GM12865 (cell line): ENCODE measurements around the gene FANCM.

Experiments
- DNase-seq: peaks from one replicate; pipeline ENCODE4 v3.0.0; 2010; ENCODE audit warnings: low read depth
- H3K4me3 ChIP-seq: 2 replicates; pipeline ENCODE4 v1.5.1; 2011; ENCODE audit warnings: mild to moderate bottlenecking, low read depth, low read length, control low read depth
- TF ChIP-seq, protein P1 (sequence below): IDR thresholded peaks from 2 replicates; pipeline ENCODE4 v1.5.1; 2011; ENCODE audit warnings: low read length, control low read depth, low read depth, inconsistent platforms; ENCODE audit not compliant: insufficient read depth; ENCODE audit errors: missing control alignments

The FANCM gene

DNA sequence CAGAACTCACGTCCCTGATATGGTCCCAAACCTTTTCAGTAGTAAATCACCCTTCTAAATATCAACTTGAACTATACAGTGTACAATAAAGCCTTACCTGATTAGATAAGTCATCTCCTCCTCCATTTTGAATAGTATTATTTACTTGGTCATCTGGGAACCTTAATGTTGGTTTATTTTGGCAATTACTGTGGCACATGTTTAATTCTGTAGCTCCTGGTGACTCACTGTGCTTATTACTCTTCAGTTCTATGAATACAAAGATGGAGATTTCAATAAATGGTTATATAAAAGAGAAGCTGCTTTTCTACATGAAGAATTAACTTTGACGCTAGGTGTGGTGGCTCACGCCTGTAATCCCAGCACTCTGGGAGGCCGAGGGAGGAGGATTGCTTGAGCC lies 91.8 kb downstream of the FANCM start:
- DNase-seq, result no peak
- H3K4me3 ChIP-seq, result no peak overlapping the region
- TF ChIP-seq, protein P1, sequence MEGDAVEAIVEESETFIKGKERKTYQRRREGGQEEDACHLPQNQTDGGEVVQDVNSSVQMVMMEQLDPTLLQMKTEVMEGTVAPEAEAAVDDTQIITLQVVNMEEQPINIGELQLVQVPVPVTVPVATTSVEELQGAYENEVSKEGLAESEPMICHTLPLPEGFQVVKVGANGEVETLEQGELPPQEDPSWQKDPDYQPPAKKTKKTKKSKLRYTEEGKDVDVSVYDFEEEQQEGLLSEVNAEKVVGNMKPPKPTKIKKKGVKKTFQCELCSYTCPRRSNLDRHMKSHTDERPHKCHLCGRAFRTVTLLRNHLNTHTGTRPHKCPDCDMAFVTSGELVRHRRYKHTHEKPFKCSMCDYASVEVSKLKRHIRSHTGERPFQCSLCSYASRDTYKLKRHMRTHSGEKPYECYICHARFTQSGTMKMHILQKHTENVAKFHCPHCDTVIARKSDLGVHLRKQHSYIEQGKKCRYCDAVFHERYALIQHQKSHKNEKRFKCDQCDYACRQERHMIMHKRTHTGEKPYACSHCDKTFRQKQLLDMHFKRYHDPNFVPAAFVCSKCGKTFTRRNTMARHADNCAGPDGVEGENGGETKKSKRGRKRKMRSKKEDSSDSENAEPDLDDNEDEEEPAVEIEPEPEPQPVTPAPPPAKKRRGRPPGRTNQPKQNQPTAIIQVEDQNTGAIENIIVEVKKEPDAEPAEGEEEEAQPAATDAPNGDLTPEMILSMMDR, result no peak

DNA sequence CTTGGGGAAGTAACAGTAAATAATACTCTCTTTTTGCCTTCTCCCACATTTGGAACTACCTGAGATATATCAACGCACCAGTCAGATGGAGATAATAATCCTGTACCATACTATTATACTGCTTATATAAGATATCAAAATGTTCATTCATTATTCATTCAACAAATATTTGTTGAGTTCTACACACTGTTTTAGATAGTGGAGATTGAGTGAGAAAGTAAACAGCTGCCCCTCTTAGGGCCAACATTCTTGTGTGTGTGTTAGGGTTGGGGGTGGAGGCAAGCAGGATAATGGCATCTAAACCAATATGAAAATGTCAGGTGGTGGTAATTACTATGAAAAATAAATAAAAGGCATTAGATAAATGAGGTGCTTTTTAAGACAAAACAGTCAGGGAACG lies 103.3 kb downstream of the FANCM start:
- TF ChIP-seq, protein P1, result no peak
- H3K4me3 ChIP-seq, result no peak overlapping the region

DNA sequence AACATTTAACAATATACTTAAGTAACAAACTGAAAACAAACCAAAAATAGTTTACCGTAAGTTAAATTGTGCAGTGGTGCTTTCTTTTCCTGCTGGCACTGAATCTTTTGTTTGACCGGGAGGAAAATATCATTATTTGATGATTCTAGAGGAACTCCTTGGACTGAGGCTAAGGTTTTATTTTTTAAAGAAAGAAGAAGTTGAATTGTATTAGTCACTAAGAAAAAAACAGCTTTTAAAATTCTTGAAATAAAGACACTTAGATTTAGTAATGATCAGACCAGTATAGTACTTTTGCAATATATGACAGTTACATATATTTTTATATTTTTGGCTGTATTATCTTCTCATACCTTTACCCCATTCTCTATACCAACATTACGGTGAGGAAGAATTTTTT lies 107.0 kb downstream of the FANCM start:
- no peak overlapping the region for H3K4me3 ChIP-seq
- TF ChIP-seq, protein P1, result no peak
- DNase-seq, result no peak

More for the DNA sequence above, 103.3 kb downstream of the FANCM start:
- DNase-seq, result no peak

DNA sequence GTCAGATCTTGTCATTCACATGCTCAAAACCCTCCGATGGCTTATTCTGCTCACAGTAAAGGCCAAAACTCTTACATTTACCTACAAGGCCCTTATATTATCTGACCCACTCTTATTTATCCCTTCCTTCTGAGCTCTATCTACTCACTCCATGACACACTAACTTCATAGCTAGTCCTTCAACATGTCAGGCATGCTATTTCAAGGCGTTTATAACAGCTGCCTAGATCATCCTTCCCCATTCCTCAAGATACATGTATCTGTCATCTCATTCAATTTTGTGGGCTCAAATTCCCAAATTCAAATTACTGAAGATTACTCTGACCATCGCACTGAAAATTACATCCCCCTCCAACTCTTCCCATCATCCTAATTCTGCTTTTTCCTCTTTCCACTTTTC lies 110.4 kb downstream of the FANCM start:
- H3K4me3 ChIP-seq, result no peak overlapping the region
- TF ChIP-seq, protein P1, result no peak
- no peak for DNase-seq

DNA sequence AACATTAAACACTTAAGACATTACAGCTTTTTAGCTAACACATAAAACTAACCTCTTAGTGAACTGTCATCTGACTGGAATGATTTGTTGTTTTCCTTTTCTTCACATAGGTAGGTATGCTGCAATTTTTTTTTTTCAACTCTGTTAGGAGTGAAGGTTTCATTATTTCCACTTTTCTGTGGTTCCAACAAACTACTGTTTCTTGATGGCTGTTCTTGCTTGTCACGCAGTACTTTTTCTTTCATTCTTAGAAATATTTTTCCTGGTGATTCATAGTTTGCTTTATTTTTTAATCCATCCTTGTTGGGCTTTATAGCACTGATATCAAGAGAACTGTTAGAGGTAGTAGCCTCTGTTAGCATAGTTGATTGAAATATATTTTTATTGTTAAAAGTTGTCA lies 111.0 kb downstream of the FANCM start:
- peak overlapping the region; percentile 19; the same call in 1 of the 2 replicates for H3K4me3 ChIP-seq
- DNase-seq, result peak; percentile 33
- TF ChIP-seq, protein P1, result no peak

DNA sequence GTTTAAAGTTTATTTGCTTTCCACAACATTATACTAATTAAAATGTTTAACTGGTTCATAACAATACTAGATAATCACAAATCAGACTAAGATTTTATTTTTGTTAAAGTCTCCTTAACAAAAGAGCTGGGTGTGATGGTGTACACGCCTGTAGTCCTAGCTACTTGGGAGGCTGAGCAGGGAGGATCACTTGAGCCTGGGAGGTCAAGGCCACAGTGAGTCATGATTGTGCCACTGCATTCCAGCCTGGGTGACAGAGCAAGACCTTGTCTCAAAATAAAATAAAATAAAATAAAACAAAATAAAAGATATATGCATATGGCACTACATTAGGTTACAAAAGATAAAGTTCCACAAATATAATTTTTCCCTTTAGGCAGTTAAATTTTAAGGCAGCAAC lies 111.7 kb downstream of the FANCM start:
- H3K4me3 ChIP-seq, result 0 out of 2 replicates have a peak overlapping the region, but pooled peaks have one; percentile 19
- TF ChIP-seq, protein P1, result no peak
- DNase-seq, result no peak

DNA sequence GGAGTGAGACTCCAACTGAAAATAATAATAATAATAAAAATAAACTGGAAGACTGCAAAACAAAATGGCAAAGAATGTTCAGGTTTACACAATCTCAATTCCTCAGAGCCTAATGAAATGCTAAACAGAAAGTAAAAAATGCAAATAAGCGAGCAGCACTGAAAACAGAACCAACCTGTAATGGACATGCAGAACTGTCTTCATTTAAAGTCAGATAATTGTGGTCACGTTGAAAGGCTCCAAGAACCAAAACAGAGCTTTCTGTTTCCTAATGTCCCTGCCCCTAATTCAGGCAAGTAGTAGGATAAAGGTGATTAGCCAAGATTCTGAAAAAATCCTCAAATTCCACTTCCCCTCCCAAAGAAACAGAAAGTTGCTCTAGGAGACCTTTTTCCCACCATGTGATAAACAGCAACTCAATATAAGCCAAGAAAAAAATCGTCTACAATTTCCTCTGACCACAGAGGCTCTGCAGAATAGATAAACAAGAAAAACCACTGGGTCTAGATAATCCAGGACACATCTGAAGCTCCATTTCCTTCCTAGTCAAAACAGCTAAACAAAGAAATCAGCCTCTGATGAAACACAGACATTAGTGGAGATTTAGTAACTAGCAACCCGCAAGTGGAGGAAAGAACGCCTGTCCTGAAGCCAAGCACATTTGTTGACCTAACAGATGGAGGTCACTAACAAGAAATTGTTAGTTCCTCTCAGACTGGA lies 114.3 kb downstream of the FANCM start:
- TF ChIP-seq, protein P1, result no peak
- H3K4me3 ChIP-seq, result peak overlapping the region; percentile 53
- peak; percentile 77 for DNase-seq
